SKM-1 (cell line): Measurements from ENCODE around the gene SAMD4B.
"Not testable (repeated sequence)": the region's sequence is repeated elsewhere in the genome, so short reads cannot be mapped to it uniquely, and the experiment has no call there.

ENCODE experiments used
- DNase-seq: peaks from one replicate; lab custom pipeline; 2025; ENCODE audit not compliant: unreplicated experiment; lab: John Stamatoyannopoulos, UW

SAMD4B gene, protein sequence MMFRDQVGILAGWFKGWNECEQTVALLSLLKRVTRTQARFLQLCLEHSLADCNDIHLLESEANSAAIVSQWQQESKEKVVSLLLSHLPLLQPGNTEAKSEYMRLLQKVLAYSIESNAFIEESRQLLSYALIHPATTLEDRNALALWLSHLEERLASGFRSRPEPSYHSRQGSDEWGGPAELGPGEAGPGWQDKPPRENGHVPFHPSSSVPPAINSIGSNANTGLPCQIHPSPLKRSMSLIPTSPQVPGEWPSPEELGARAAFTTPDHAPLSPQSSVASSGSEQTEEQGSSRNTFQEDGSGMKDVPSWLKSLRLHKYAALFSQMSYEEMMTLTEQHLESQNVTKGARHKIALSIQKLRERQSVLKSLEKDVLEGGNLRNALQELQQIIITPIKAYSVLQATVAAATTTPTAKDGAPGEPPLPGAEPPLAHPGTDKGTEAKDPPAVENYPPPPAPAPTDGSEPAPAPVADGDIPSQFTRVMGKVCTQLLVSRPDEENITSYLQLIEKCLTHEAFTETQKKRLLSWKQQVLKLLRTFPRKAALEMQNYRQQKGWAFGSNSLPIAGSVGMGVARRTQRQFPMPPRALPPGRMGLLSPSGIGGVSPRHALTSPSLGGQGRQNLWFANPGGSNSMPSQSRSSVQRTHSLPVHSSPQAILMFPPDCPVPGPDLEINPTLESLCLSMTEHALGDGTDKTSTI

DNA sequence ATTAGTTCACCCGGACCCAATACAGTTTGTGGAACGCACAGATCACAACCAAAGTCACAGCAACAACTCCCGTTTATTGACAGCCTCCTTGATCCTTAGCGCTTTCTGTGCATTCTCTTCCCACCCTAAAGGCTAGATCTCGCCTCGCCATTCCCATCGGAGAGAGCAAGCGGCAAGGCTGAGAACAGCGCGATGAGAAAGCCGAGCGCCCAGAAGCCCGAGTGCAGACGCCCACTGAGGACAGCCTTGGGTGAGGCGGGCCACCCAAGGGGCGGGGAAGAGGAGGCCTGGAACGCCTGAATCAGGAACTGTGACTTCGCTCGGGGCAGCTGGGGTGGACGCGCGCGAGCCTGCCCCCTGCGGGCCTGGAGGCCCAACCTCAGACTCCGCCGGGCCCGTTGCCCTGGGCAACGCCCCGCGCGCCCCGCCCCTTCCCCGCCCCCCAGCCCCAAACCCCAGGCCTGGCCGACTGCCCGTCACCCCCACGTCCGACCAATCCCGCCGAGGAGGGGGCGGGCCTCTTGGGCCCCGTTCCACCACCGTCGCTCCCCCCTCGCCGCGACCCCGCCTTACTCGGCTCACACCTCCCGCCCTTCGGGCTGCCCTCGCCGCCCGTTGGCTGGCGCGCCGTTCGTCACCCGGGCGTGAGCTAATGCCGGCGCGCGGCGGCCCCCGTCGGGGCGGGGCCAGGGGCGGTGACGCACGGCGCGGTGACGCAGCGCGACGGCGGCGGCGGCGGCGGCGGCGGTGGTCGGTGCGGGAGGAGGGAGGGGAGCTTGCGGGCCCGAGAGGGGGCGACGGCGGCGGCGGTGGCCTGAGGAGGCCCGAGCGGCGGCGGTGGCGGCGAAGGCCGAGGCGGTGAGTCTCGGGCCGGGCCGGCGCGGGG is at the start of gene SAMD4B:
Gene SAMD4B (plus strand): TSS at position 703 of the 886 bp plus-strand sequence. CDS start 14,473 bp downstream, outside the sequence.
- DNase-seq = peak; percentile 98

DNA sequence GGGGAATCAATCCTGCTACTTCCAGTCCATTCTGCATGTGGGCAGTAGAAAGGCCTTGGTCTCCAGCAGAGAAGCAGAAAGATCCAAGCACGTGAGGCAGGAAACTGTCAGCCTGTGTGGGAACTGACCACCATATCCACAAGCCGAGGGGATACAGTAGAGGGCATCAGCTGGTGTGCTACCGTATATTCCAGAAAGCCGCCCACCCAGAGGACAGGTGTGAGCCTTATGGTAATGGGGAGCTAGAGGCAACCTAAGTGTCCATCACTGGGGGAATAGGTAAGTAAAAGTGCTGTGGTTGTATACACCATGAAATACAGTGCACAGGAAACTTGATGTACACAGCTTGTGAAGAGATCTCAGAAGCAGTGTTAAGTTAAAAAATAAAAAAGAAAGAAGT is 48.8 kb upstream of the SAMD4B start:
- no peak for DNase-seq

DNA sequence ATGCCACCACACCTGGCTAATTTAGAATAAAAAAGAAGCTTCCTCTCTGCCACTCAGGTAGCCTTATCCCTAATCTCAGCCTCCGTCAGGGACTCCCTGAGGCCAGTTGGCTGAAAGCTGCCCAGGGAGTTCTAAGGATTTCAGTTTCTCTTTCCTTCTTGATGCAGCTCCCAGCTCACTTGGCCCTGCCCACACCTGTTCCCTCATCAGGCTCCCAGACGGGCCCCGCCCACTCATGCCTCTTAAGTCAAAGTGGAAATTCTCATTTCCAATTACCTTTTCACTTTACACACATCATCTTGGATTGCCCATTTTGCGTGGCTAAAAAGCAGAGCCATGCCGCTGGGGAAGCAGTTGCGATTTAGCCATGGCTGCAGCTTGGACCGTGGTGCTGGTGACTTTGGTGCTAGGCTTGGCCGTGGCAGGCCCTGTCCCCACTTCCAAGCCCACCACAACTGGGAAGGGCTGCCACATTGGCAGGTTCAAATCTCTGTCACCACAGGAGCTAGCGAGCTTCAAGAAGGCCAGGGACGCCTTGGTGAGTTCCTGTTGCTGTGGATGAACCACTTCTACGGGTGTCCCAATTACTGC is 46.1 kb upstream of the SAMD4B start, which contains the start of gene IFNL1:
Gene IFNL1 (plus strand): TSS at position 353 of the 591 bp plus-strand sequence. CDS start 15 bp downstream, at position 368.
- DNase-seq = no peak

DNA sequence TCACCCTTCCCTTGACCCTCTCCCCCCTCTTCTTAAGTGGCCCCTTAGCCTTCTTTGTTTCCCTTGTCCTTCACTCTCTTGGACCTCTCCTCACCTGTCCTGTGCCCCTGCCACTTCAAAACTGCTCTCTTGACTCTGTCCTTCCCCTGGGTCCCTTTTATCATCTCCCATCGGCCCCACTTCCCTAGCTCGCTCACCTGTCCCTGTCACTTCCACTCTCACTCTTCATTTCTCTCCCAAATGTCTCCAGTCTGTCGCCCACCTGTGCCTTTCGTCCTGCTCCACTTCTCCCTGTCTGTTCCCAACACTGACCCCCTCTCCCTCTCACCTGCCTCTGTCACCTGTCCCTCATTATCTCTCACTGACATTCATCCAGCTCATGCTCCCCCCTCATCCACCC is 45.3 kb upstream of the SAMD4B start:
- DNase-seq = no peak

DNA sequence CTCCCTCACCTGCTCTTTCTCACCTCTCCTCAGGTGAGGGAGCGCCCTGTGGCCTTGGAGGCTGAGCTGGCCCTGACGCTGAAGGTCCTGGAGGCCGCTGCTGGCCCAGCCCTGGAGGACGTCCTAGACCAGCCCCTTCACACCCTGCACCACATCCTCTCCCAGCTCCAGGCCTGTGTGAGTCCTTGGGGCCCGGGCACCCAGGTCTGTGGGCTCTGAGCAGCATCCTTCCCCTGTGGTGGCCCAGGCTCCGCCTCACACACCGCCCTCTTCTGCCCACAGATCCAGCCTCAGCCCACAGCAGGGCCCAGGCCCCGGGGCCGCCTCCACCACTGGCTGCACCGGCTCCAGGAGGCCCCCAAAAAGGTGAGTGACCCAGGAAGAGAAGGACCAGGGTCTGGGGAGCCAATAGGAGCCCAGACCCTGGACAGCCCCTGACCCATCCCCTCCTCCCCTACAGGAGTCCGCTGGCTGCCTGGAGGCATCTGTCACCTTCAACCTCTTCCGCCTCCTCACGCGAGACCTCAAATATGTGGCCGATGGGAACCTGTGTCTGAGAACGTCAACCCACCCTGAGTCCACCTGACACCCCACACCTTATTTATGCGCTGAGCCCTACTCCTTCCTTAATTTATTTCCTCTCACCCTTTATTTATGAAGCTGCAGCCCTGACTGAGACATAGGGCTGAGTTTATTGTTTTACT is 44.1 kb upstream of the SAMD4B start:
- no peak for DNase-seq

DNA sequence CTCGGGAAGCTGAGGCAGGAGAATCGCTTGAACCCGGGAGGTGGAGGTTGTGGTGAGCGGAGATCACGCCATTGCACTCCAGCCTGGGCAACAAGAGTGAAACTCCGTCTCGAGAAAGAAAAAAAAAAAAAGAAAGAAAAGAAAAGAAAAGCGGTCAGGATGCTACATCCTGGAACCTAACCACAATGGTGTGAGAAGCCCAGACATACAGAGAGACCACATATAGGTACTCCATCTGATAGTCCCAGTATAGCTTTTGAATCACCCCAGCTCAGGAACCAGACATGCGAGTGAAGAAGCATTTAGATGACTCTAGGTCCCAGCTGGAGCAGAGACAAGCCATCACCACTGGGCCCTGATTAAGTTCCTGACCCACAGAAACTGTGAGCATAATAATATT is 42.8 kb upstream of the SAMD4B start:
- no peak for DNase-seq

DNA sequence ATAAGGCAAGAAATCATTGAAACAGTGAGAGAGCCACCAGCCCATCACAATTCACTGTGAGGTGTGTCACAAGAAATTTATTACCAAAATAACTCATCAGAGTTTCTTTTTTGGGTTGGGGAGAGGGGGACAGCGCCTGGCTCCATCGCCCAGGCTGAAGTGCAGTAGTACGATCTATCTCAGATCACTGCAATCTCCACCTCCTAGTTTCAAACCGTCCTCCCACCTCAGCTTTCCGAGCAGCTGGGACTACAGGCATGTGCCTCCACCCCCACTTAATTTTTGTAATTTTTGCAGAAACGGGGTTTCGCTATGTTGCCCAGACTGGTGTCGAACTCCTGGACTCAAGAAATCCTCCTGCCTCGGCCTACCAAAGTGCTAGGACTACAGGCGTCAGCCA is 42.4 kb upstream of the SAMD4B start:
- no peak for DNase-seq

DNA sequence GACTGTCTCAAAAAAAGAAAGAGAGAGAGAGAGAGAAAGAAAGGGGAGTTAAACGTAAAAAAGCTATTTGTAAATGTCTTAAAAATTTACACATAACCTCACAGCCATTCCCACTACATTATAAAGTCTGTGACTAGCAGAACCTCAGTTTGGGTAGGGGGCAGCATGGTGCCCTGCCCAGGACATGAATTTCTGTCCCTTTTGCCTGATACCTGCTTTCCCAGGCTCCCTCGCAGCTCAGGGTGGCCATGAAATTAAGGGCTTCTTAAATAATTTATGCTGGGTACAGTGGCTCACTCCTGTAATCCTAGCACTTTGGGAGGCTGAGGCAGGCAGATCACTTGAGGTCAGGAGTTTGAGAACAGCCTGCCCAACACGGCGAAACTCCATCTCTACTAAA is 41.2 kb upstream of the SAMD4B start:
- no peak for DNase-seq

DNA sequence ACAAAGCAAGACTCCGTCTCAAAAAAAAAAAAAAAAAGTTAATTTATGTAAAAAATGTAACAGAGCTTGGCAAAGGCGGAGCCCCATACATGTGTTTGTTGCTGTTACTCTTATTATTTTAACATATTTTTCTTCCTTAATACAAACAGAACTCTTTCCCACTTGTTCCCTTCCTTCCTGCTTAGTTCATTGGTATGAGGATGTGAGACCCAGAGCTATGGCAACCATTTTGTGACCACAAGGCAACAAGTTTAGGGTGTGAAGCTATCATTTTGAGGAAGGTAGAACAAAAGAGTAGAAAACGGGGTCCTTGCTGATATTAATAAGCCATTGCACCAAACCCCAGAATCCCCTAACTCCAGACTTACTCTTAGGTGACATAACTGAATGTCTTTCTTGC is 40.7 kb upstream of the SAMD4B start:
- no peak for DNase-seq

DNA sequence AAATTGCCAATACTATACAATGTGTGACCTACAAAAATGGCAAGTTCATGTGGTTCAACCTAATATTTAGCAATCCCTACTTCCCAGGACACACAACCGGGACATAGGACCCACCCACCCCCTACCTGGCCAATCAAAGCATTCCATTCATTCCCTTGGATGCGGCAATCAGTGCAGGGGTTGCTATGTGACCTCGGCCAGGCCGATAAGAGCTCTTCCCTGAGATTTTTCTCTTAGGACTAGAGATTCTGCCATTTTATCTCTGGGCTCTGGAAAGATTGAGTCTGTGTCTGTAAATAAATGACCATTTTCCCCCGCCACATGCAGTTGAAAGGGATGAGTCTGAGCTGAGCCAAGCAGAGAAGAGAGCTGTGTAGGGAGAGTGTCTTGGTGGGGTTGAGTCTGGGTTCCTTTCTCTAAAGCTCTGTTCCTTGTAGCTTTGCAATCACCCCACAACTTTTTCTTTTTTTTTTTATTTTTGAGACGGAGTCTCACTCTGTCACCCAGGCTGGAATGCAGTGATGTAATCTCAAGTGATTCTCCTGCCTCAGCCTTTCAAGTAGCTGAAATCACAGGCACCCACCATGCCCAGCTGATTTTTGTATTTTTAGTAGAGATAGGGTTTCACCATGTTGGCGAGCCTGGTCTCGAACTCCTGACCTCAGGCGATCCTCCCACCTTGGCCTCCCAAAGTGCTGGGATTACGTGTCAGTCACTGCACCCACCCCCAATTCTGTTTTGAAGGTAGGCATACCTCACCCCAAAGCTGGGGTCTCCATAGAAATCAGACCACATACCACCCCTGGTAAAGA is 38.6 kb upstream of the SAMD4B start:
- no peak for DNase-seq

DNA sequence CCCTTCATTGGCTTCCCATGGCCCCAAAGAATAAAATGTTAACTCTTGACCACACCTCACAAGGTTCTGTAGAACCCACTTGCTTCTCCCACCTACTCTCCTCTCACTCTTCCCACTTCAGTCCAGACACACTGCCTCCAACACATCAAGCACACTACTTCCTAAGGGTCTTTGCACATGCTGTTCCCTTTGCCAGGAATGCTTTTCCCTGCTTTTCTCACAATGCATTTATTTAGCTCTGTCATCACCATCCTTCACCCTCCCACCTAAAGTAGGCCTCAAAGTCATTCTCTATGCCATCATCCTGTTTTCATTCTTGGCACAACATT is 38.1 kb upstream of the SAMD4B start:
- no peak for DNase-seq

DNA sequence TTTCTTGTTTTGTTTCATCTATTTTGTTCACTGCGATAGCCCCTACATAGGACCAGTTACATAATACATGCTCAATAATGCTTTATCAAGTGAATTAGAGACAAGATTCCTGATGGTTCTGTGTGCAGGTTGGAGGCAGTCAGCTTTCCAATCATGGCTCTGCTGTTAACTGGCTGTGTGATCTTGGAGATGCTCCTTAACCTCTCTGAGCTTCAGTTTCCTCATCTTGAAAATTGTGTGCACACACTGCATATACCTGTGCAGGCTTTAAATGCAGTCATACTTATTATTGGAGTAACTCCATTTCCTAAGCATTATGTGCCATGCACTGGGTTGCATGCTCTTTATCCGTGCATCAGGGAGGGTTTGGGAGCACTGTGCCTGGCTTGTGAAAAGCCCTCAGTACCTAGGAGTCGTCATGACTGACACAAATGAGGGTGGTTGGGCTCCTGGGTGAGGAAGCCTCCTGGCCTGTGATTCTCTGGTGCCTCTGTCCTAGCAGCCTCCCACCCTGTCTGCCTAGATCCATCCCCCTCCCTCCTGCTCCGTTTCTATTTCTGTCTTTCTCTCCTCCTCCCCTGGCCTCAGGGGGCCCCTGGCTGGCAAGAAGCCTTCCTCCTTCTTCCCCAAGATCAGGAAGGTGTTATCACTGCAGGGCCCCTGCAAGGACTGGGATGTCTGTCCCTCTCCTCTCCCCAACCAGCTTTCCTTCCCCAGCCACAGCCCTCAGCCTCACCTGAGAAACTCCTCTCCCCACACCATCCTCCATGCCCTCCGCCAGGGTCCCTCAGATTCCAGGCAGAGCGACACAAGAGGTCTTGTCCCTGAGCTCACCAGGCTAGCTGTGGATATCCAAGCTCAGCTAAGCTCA is 37.3 kb upstream of the SAMD4B start:
- no peak for DNase-seq

DNA sequence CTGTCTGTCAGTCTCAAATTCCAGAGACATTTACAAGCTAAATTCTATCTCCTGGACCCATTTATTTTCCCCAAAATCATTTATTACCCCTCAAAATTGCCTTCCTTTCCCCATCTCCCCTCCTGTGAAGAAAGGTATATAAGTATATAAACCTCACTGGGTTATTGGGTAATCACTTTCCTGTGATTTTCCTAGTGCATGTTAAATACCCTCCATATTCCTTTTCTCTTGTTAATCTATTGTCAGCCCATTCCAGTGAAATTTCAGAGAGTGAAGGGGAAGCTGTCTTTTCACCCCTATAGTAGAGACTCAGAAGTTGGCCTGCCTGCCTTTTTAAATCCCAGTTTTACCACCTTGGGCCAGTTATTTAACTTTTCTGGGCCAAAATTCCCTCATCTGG is 36.1 kb upstream of the SAMD4B start:
- DNase-seq = no peak

DNA sequence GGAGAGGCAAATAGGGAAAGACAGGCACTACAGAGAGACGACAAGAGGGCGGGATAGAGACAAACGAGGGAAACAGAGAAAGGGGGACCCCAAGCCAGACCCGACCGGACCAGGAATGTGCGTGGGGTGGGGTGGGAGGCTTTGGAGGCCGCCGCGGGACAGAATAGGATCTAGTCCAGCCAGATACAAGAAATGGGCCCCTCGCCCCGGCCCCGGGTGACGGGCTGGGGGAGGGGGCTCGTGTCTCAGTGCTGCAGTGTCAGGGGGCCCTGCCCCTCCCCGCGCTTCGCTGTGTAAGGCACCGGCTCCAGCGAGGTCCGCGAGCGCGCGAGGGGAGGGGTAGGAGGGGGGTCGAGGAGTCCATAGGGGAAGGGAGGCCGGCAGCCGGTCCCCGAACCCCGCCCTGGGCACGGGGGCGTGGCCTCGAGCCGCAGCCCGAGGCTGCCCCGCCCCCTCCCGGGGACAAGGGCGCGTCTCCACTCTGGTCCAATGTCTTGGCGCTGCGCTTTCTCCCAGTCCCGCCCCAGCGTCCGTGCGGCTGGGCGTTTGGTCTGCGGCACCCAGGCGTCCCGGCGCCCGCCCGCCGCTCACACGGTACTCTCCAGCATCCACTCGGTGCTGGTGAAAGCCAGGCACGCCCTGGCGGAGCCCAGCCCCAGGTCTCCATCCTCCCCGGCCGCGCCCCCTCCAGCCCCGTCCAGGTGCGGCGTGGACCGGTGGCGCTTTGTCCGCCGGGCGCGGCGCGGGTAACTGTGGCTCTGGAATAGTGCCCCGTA is 35.0 kb upstream of the SAMD4B start:
- DNase-seq = no peak

DNA sequence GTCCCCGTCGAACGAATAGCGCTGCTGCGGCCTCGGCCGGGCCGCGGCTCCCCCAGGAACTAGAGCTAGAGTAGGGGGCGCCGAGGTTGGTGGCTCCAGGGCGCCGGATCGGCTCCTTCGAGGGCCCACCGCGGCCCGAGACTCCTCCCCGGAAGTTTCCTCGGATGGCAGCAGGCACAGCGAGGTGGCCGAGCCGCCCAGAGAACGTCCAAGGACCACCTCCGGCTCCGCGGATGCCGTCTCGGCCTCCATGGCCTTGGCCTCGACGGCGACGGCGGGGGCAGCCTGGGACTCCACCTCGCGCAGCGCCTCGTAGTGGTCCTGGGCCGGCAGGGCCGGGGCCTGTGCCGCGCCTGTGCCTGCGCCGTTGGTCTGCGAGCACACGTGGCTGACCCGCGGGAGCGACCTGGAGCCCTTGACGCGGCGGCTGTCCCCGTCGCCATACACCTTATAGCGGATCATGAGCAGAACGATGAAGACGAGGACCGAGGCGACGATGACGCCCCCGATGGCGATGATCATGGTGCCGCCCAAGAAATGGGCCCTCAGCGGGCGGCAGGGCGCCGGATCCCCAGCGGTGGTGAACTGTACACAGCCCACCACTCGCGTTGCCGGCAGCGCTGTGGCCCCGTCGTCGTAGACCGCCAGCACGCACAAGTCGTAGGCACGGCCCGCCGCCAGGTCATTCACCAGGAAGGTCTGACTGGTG is 34.2 kb upstream of the SAMD4B start:
- no peak for DNase-seq

DNA sequence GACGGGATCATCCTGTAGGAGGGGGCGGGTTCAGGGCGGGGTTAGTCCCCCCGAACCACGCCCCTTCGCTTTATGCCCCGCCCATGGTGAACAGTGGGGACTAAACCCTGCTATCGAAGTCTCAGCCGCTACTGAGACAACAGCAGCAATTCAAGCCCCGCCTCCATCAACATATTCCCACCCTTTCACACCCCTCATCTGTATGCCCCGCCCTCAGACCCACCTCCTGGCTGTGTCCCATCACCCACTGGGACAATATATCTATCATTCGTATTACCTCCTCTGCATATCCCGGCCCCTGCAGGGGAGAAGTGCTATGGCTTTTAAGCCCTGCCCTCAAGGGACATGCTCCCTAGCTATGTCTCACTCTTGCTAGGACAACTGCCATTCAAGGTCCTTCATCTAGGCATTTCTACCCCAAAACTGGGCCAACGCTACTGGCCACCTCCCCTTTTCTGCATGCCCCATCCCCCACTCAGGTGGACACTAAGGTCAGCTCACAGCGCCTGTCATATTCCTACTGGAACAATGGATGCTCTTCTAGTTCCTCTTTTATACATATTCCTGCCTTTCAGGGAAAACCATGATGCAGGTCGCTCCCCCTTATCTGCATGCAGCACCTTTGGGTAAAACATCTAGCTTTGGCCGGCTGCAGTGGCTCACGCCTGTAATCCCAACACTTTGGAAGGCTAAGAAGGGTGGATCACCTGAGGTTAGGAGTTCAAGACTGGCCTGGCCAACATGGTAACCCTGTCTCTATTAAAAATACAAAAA is 33.5 kb upstream of the SAMD4B start:
- no peak for DNase-seq

DNA sequence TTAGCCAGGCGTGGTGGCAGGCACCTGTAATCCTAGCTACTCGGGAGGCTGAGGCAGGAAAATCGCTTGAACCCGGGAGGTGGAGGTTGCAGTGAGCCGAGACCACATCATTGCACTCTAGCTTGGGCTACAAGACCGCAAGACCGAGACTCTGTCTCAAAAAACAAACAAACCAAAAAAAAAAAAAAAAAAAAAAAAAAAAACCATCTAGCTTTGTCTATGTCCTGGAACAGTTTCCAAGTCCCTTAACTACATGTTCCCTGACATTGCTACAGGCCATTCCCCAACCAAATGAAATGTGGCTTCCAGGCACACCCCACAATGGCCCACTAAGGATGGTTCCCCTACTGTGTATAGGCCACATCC is 32.9 kb upstream of the SAMD4B start:
- DNase-seq = not testable (repeated sequence)
